Renal cortex interstitium (tissue), 11 donors: ENCODE data around the gene PFKM. TPM values are rescaled to one million over a fixed set of nuclear protein-coding genes. Genes with fewer than 3 reads are reported as not detected.

ENCODE experiments used
- DNase-seq, 11 donors: peaks; one replicate each; pipeline ENCODE4 v3.0.0-alpha.2; 2013; ENCODE audit warnings: low read depth in 9 of 11, low spot score in 4 of 11; ENCODE audit errors: extremely low read depth in 1 of 11
- polyA plus RNA-seq, 3 donors: library from polyadenylated mRNA; unstranded; fragments of 120-200 nt; gene quantifications; one replicate each; pipeline ENCODE4 v1.2.1, GENCODE V29; 2013; ENCODE audit not compliant: insufficient read length in 3 of 3

PFKM gene
- polyA plus RNA-seq, 3 donors: 102 to 125 (median 111) TPM

- DNase-seq: no peak
These were observed 58.8 kb downstream of the PFKM start for GRCh38 chr12:48177982-48178381.

- no peak for DNase-seq
These were observed 60.3 kb downstream of the PFKM start for GRCh38 chr12:48179466-48179865.

GRCh38 chr12:48180424-48180823, 61.3 kb downstream of the PFKM start:
- no peak for DNase-seq

GRCh38 chr12:48180857-48181495, 61.8 kb downstream of the PFKM start:
- no peak for DNase-seq

- DNase-seq: no peak
These were observed 63.5 kb downstream of the PFKM start for GRCh38 chr12:48182631-48183030.

GRCh38 chr12:48183091-48183875, 64.1 kb downstream of the PFKM start, which contains the start of gene CCDC184:
Gene CCDC184, plus strand, starts transcription at chr12:48183644. Its CDS starts 479 bp downstream, at chr12:48184123.
- DNase-seq: peak in 7 of 11 donors; percentile 60 to 76 (median 70)

GRCh38 chr12:48183876-48184548, 64.8 kb downstream of the PFKM start:
- DNase-seq: no peak

- DNase-seq: no peak
These were observed 65.4 kb downstream of the PFKM start for GRCh38 chr12:48184549-48184922.

GRCh38 chr12:48185181-48185919, 66.2 kb downstream of the PFKM start:
- no peak for DNase-seq

- no peak for DNase-seq
These were observed 68.9 kb downstream of the PFKM start for GRCh38 chr12:48187916-48188695.

GRCh38 chr12:48189331-48190125, 70.4 kb downstream of the PFKM start:
- DNase-seq: peak in 6 of 11 donors; percentile 67 to 82 (median 72)

- no peak for DNase-seq
These were observed 71.9 kb downstream of the PFKM start for GRCh38 chr12:48191096-48191495.

GRCh38 chr12:48192861-48193260, 73.7 kb downstream of the PFKM start:
- no peak for DNase-seq

GRCh38 chr12:48193623-48194022, 74.5 kb downstream of the PFKM start:
- no peak for DNase-seq

- no peak for DNase-seq
These were observed 75.6 kb downstream of the PFKM start for GRCh38 chr12:48194799-48195201.
